Measurements from ENCODE around the gene MGMT.

The MGMT gene

DNA sequence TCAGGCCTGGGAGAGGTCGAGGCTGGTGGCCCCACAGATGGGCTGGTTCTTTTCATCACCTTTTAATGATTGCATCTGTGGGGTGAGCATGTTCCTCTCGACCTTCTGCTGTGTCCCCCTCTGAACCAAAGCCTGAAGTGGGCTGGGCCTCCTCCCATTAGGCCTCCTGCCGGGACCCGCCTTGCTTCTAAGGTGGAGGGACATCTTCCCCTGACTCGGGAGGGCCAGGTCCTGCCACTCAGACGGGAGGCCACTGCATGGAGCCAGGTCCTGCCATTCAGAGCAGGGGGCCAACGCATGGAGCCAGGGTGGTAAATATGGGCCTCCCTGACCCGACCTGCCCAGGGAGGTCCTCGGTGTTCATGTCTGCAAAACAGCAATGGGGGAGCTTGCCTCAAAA lies 308.6 kb downstream of the MGMT start:
- no peak for DNase-seq (ENCODE audit: extremely low read depth, low read depth)
- TF ChIP-seq CTCF (IDR thresholded peaks at IDR 0.05; ENCODE audit: low read depth, low read length): no peak

- no peak for DNase-seq (ENCODE audit: extremely low read depth, low read depth)
- no peak for TF ChIP-seq CTCF (IDR thresholded peaks at IDR 0.05; ENCODE audit: low read depth, low read length)
Measured at GRCh38 chr10:129777687-129778086, 310.6 kb downstream of the MGMT start.

GRCh38 chr10:129778571-129778970 lies 311.5 kb downstream of the MGMT start:
- TF ChIP-seq CTCF (IDR thresholded peaks at IDR 0.05; ENCODE audit: low read depth, low read length): no peak
- DNase-seq (ENCODE audit: extremely low read depth, low read depth): no peak

GRCh38 chr10:129779126-129780111 lies 312.4 kb downstream of the MGMT start:
- TF ChIP-seq CTCF (IDR thresholded peaks at IDR 0.05; ENCODE audit: low read depth, low read length): no peak
- DNase-seq (ENCODE audit: extremely low read depth, low read depth): no peak

DNA sequence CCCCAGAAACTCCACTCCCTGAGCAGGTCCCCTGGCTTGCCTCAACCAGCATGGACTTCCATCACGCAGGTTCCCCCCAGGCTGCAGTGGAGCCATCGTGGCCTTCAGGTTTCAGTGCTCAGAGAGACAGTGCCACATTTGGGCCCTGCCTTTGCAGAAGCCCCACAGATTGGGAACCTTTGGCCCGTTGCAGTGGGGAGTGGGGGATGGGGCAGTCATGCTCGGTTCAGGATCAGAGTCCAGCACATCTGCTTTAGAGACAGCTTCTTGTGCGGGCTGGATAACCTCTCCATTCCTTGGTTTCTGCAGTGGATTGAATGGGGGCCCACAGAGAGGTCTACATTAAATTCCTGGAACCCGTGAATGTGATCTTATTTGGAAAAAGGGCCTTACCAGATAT lies 313.2 kb downstream of the MGMT start:
- DNase-seq (ENCODE audit: extremely low read depth, low read depth): no peak
- no peak for TF ChIP-seq CTCF (IDR thresholded peaks at IDR 0.05; ENCODE audit: low read depth, low read length)

GRCh38 chr10:129780901-129781795 lies 314.1 kb downstream of the MGMT start:
- no peak for TF ChIP-seq CTCF (IDR thresholded peaks at IDR 0.05; ENCODE audit: low read depth, low read length)
- no peak for DNase-seq (ENCODE audit: extremely low read depth, low read depth)
